NCI-H2081 treated with DMSO at 0.1 percent for 48 hours (cell line): Measurements from ENCODE around the gene GAK.

Source experiments
- DNase-seq: peaks from one replicate; lab custom pipeline; 2025; lab: John Stamatoyannopoulos, UW

The GAK gene

DNA sequence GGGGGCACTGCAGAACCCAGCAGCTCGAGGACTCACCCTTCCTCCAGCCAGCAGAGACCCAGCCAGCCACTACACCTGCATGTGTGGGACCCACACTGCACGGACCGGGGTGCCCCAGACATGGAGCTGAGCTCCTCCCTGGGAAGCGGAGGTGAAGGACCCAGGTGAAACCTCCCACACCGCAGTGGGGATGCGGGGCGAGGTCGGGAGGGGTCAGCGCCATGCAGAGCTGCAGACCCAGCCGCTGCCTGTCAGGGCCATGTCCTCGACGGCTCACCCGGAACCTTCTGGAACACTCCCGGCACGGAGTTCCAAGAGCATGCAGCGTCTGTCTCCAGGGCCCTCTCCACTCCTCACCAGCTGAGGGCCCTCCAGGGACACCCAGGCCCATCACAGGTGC lies 42.6 kb downstream of the GAK start:
- no peak for DNase-seq

DNA sequence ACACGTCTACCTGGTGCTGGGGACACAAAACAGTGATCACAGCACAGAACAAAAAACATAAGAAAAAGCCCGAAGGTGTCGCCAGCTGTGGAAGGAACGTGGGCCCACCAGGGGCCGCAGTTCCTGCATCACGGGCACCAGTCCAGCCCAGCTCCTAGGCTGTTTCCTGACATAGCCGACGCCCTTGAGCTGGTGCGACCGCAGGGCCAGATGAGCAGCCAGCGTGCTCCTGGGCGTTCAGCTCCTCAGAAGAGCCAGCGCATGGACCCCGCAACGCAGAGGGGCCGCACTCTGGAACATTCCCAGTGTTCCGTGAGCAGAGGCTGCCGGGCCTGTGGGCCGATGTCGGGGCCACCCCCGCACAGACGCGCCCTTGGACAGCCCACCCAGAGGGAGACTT lies 44.1 kb downstream of the GAK start:
- no peak for DNase-seq

DNA sequence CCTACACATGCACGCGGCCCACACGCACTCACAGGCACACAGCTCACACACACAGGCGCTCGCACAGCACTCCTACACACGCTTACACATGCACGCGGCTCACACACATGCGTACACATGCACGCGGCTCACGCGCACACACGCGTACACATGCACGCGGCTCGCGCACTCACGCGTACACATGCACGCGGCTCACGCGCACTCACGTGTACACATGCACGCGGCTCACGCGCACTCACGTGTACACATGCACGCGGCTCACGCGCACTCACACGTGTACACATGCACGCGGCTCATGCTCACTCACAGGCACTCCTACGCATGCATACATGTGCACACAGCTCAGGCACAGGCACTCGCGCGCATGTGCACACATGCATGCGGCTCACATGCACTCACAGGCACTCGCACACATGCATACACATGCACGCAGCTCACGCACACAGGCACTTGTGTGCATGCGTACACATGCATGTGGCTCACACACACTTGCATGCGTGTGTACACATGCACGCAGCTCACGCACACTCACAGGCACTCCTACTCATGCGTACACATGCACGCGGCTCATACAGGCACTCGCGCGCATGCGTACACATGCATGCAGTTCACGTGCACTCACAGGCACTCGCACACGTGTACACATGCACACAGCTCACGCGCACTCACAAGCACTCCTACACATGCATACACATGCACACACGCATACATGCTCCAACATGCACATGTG lies 44.9 kb downstream of the GAK start:
- DNase-seq = no peak

DNA sequence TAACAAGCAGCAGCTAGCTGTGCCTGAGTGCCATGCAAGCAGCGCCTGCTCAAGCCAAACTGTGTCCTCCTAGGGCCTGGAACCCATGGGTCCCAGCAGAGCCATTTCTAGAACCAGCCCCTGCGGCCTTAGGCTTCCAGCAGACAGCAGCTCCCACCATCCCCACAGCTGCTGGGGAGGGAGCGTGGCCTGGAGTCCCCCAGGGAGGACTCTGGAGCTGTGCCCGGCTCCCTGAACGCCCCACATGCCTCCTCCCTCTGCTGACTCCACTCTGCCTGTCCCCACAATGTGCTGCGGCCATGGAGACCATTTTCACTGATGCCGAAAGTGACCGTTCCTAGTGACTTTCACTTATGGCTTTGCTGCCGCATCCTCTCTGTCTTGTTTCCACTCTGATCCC lies 45.9 kb downstream of the GAK start:
- DNase-seq = no peak

DNA sequence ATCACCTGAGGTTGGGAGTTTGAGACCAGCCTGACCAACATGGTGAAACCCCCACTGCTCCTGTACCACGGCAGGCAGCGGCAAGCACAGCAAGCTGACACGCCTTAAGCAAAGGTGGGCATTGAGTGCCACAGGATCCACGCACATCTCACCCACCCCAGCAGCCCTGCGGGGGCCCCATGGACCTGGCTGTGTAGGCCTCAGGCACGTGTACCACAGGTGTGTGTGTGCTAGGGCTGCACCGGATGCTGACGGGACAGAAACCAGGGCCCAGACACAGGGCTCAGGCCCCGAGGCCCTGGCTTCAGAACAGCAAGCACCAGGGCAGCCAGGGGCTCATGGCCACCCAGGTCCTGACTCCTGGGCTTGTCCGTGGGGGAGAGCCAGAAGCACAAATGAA lies 46.8 kb downstream of the GAK start:
- no peak for DNase-seq

DNA sequence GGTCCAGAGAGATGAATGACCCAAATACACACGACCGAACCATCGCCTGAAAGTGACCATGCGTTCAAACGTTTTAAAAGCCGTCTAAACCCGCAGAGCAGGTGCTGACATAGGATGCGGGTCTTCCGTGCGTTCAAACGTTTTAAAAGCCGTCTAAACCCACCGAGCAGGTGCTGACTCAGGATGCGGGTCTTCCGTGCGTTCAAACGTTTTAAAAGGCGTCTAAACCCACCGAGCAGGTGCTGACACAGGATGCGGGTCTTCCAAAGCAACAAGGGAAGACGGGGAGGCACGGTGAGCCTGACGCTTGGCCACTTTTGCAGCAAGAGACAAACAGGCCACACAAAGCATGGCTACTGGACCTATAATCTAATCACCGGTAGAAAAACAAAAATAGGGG lies 47.2 kb downstream of the GAK start:
- DNase-seq = no peak

DNA sequence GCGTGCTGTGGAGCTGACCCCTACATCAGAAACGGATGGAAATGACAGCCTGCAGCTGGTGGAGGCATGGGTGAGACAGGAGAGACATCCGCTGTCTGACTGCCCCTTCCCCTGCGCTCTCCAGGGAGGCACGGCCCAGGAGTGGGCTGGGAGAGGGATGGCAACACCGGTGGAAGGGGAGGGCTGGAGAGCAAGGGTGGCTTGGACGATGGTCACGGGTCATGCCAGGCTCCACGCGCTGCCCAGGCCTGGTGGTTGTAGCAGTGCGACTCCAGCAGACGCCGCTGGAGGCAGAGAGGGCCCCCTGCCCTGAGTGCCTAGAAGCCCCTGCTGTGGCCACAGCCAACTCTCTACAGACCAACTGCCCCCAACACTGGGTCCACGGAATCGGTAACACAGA lies 47.9 kb downstream of the GAK start:
- DNase-seq = no peak

DNA sequence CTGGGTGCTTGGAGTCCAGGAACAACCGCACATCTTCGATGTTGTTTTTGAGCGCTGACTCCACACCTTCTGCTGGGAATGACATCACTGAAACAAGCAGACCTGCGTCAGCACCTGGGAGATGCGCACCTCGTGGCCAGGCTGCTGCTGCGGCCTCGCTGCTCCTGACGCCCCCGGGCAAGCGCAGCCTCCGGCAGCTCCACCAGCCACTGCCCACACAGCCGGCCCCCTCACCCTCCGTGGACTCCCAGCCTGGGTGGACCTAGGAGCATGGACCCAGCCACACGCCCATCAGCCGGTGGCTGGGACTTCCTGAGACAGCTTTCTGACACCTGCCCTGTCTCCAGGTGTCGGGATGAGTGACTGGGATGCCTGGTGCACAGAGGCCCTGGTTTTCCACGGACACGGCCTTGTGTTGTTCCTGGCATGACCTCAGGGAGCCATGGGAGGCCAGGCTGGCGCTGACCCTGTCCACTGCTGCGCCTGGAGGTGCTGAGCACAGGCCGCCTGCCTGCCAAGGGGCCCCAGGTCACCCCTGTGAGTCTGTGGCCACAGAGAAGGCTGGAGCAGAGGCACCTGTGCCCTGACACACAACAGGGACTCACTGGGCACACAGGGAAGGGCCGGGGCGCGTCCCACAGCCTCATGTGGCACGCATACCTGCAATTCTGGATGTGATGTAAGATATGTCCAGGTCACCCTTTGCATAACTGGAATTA lies 48.6 kb downstream of the GAK start:
- DNase-seq = no peak

DNA sequence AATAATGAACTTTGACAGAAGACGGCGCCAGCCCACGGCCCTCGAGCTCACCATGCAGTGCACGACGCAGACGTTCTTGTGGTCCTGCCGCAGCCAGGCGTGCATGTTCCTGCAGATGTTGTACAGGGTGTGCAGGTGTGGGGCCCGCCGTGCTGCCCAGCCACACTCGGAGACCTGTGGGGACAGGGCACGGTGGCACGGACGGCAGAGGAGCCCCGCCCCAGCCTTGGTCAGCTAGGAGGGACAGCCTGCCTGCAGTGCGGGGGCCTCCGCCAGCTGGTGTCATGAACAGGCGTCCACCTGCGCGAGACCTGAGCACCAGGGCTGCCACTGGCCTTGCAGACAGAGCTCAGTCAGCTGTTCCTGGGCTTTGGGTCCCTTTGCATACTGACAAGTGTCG lies 49.5 kb downstream of the GAK start:
- DNase-seq = no peak

DNA sequence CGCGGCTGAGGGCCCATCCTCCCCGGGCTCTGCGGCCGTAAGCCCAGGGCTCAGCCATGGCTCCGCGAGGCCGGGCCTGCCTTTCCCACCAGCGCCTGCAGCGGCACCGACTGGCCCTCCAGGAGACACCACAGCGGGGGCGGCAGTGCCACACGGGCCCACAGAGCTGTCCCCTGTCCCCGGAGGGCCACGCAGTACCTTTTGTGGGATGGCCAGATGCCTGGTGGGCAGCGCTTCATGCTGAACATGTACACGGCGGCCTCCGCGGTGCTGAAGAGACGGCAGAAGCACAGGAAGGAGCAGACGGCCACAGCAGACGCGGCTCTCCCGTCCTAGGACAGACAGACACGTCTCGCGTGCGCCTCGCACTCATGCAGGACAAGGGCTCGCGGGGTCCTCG lies 50.4 kb downstream of the GAK start:
- no peak for DNase-seq

DNA sequence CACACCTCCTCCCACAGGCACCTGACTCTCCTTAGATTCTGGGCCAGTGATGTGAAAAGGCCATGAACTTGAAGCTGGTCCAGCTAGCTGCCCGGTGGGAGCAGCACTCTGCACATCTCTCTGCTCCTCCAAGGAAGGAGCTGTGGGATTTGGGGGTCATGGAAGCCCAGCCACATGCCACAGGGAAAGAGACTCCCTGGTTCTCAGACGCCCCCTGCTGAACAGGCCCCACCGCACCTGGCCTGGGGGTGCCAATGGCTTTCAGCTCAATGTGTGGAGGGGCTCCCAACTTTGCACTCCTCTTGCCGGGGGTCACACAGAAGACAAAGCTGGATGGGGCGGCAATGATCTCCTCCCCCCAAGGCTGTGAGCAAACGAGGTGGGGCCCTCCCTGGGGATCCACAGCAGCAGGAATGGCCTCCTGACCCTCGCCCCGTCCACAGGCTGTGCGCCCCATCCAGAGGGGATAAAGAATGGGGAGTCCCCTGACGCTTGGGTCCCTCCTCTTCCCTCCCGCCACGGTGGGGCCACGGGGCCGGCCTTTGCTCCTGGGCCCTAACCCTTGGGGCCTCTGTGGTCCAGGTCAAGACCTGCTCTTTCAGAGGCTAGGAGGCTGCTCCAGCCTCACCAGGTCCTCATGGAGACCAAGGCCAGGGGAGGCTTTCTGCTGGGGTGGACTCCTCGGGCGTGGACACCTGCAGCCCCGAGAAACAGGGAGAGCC lies 51.3 kb downstream of the GAK start:
- no peak for DNase-seq

DNA sequence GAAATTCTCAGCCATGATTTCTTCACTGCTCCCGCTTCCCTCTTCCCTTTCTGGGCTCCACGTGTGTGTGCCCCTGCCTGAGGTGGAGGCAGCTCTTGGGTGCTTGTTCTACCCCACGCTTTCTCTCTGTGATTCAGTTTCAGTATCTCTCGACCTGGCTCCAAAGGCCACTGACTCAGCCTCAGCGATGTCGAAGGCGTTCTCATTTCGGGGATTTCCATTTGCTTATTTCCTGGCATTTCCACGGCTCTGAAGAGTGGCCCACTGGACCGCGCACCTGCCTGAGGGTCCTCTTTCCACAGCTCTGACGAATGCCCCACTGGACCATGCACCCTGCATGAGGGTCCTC lies 52.4 kb downstream of the GAK start:
- no peak for DNase-seq

DNA sequence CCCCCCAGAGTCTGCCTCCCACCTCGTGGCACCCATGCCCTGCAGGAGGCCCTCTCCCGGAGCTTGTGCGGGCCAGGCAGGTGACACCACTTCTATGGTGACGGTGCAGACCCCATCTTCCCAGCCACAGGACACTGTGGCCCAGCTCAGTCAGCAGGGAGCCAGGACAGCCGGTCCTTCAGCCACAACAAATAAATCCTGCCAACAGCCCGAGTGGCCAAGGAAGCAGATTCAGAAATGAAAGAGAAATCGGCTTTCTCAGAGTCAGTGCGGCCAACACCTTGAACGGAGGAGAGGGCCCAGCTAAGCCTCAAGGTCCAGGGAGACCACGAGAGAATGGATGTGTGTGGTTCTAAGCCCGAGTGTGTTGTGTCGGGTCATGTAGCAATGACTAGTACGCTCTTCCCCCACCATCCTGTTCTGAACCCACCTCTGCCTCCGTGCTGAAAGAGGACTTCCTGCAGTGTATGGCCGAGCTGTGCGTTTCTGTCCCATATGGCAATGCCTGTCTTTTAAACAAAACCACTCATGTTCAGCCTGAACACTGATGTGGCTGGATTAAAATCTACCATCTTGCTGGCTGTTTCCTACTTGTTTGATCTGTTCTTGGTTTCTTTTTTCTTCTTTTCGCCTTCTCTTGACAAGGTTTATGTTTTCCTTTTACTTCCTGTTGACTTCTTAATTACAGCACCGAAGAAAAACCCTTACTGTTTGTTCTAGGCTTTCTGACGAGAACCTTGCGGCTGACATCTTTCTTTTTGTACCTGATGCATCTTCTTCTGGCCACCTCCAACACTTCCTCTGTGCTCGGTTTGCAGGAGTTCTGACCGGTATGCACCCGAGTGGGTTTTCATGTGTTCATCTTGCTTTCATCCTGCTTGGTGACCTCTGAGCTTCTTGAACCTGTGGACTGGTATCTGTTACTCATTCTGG lies 53.1 kb downstream of the GAK start:
- no peak for DNase-seq

DNA sequence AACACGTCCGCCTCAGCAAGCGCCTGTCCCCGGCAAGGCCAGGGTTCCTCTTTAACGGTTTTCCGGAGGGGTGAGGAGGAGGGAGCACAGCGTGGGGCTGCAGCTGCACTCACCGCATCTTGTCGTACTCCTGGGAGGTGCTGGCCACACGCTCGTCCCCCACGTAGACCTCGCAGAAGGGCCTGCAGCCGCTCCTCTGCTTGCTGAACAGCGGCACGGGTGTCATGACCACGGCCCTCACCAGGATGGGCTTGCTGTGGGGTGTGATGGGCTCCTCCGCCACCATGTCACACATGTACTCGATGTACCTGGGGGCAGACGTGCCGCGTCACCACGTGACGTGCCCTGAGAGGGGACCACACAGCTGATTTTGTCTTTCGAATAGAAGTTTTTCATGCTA lies 54.6 kb downstream of the GAK start:
- DNase-seq = no peak

DNA sequence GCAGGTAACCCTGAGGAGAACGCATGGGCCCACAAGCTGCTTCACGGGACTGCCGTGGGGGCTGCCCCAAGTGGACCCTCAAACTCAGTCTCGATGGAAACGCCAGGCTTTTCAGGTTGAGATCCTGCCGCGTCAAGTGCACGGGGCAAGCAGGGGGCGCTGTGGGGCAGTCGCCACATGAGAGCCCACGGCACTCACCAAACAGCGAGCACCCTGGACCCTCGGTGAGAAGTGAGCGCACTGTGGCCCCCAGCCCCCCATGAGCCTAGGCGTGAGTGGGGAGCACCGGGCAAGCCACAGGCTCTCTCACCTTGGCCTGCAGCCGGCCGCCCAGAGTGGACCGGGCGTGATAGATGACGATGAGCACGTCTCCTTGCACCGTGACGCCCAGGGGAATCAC lies 55.3 kb downstream of the GAK start:
- DNase-seq = no peak

DNA sequence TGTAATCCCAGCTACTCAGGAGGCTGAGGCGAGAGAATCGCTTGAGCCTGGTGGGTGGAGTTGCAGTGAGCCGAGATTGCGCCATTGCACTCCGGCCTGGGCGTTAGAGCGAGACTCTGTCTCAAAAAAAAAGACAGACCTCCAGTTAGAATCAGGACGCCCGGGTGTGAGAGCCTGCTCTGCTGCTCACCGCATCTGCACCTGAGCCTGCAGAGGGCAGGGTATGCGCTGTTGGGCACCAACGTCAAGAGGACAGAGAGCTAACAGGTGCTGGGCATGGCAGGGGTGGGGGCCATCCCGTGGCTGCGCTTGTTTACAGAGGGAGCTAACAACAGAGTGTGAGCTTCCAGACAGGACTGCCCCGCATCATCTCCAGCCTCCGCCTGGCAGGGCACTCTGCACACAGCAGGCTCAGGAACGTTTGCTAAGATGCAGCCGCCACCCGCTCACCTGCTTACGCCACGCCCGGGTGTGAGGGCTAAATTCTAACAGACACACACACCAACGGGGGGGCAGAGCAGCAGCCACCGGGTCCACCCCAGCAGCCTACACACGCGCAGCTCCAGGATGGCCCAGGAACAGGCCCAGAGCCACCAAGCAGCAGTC lies 56.2 kb downstream of the GAK start:
- DNase-seq = no peak

DNA sequence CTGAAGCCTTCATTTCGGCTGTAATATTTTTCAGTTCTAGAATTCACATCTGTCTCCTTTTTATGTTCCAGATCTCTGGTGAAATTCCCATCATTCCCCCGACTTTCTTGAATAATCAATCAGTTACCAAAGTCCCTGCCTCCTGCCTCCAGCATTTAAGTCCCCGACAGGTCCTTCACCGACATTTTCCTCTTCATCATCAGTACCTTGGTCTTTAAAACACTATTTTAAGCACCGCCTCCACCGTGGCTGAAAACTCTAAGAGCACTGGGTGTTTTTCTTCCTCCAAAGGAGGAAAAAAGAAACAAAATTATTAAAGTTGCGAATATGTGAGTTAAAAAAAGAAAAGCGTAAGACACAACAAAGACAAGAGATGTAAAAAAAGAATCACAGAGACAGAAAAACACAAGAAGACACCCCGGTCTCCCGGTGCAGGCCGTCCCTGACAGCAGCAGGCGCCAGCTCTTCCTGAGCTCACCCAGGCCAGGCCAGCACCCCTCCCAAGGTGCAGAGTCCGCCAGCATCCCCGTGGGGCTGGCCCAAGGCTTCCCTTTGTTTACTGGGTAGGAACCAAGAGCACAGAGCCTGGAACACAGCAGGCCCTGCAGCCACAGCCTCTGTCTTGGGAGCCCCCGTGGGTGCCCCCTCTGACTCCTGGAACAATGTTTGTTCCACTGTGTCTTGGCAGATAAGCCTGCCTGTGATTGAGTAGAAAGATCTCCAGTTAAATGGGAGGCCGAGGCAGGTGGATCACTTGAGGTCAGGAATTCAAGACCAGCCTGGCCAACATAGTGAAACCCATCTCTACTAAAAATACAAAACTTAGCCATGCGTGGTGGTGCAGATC lies 56.9 kb downstream of the GAK start:
- DNase-seq = no peak

DNA sequence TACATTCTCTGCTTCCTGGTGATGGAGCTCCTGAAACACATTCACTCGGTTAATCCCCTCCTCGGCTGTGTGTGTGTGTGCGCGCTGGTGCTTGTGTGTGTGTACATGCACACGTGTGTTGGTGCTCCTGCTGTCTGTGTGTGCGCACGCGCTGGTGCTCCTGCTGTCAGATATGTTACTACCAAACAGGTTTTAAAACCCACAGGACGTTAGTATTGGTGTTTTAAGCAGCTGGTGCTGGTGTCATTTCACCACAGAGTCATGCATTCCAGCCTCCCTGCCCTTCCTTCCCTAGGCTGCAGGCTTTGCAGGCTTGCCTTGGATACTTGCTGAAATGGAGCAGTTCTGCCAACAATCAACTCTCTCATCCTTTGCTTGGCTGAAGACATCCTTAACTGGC lies 58.1 kb downstream of the GAK start:
- DNase-seq = no peak

DNA sequence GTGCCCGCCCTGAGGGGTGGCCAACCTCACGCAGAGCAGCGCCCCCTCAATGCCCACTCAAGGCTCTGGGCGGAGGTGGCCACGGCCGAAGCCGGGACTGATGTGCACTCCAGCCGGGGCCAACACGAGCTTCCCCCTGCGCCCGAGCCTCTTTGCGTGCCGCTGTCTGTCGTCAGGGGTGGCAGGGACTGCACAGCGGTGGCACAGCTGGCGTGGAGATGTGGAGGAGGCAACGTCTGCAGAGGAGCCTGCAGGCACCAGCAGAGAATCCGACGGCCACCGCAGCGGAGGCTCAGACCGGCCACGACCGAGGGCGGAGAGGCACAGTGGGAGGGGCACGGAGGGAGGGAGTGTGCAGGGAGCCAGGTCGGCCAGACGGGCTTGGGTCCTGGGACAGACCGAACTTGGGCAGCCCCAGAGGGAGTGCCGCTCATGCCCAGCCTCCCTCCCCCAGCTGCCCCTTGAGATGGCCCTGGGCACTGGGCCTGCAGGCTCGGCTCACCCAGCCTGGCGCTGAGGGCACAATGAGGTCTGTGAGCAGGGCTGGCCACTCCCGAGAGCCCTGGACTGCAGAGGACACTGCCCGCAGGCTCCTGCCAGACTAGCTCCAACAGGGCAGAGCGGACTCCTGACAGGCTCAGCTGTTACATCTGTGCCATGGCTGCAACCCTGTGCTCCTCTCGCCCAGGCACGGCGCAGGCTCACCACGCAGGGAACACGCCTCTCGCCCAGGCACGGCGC lies 59.7 kb downstream of the GAK start:
- DNase-seq = no peak

DNA sequence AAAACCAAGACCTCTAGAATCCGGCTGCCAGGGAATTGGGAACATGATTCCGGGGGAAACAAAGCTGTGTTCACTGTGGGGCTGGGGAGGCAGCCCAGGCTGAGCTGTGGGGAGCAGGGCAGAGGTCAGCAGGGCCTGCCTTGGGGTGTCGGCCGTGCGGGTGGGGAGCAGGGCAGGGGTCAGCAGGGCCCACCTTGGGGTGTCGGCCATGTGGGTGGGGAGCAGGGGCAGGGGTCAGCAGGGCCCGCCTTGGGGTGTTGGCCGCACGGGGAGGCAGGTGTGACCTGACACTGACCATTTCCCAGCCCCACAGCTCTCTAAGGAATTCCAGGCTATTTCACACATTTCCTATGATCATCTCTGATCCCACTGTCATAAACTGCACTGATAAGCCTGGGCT lies 60.6 kb downstream of the GAK start:
- no peak for DNase-seq
